HG02610 (cell line): ENCODE results near the gene PDIA4.
"Not testable (repeated sequence)": the region's sequence is repeated elsewhere in the genome, so short reads cannot be mapped to it uniquely, and the experiment has no call there.

Experiments used
- ATAC-seq: cut with Tn5 transposase; IDR thresholded peaks from one replicate; pipeline ENCODE4 v1.9.1; 2021; ENCODE audit warnings: mild to moderate bottlenecking, moderate library complexity; ENCODE audit not compliant: unreplicated experiment

The PDIA4 gene

GRCh38 chr7:149036676-149037075 is 8.4 kb upstream of the PDIA4 start:
- no peak for ATAC-seq

GRCh38 chr7:149031353-149031910 is 3.1 kb upstream of the PDIA4 start:
- ATAC-seq = no peak

- ATAC-seq = not testable (repeated sequence)
These were observed 2.1 kb upstream of the PDIA4 start for GRCh38 chr7:149030439-149030838.

- no peak for ATAC-seq
These were observed 527 bp downstream of the PDIA4 start for GRCh38 chr7:149027611-149028345.

GRCh38 chr7:149027055-149027454 is 1.2 kb downstream of the PDIA4 start:
- no peak for ATAC-seq

GRCh38 chr7:149023662-149024061 is 4.6 kb downstream of the PDIA4 start:
- ATAC-seq = no peak

- ATAC-seq = no peak
These were observed 5.4 kb downstream of the PDIA4 start for GRCh38 chr7:149022756-149023360.

GRCh38 chr7:149021725-149022062 is 6.6 kb downstream of the PDIA4 start:
- ATAC-seq = no peak

- no peak for ATAC-seq
These were observed 7.8 kb downstream of the PDIA4 start for GRCh38 chr7:149020483-149020882.

GRCh38 chr7:149016876-149017275 is 11.4 kb downstream of the PDIA4 start:
- ATAC-seq = no peak

GRCh38 chr7:149014309-149014708 is 14.0 kb downstream of the PDIA4 start:
- no peak for ATAC-seq

- ATAC-seq = no peak
These were observed 14.4 kb downstream of the PDIA4 start for GRCh38 chr7:149013876-149014275.

GRCh38 chr7:149012730-149013129 is 15.6 kb downstream of the PDIA4 start:
- not testable (repeated sequence) for ATAC-seq

- ATAC-seq = no peak
These were observed 16.8 kb downstream of the PDIA4 start for GRCh38 chr7:149011491-149011890.

GRCh38 chr7:149010451-149010850 is 17.9 kb downstream of the PDIA4 start:
- ATAC-seq = no peak

GRCh38 chr7:149009527-149009926 is 18.8 kb downstream of the PDIA4 start:
- ATAC-seq = no peak

- no peak for ATAC-seq
These were observed 20.7 kb downstream of the PDIA4 start for GRCh38 chr7:149007611-149008010.

GRCh38 chr7:149007146-149007545 is 21.2 kb downstream of the PDIA4 start:
- no peak for ATAC-seq

GRCh38 chr7:149006345-149006725 is 22.0 kb downstream of the PDIA4 start:
- no peak for ATAC-seq

GRCh38 chr7:149005427-149006344 is 22.6 kb downstream of the PDIA4 start:
- ATAC-seq = peak; percentile 47
